Keratinocyte (primary cell): ENCODE data around the gene ALK. TPM values are rescaled to one million over a fixed set of nuclear protein-coding genes. Genes with fewer than 3 reads are reported as not detected.

Source experiments
- DNase-seq: peaks from one replicate; pipeline ENCODE4 v3.0.0-alpha.2; 2011; ENCODE audit warnings: low read depth, missing footprints, low spot score
- FAIRE-seq: peaks from 2 replicates; lab custom pipeline; 2011; peaks lifted over from hg19 to GRCh38; lab: Jason Lieb, UNC
- H2AFZ ChIP-seq: 2 replicates; pipeline ENCODE4 v1.6.0; 2012; ENCODE audit warnings: low read length, control low read depth, inconsistent platforms; ENCODE audit not compliant: control insufficient read depth
- H3K27ac ChIP-seq: 2 replicates; pipeline ENCODE4 v1.5.1; 2011; ENCODE audit warnings: low read length; ENCODE audit not compliant: control insufficient read depth, insufficient read depth
- H3K27me3 ChIP-seq: 3 replicates; pipeline ENCODE4 v1.6.0; 2011; ENCODE audit warnings: low read length; ENCODE audit not compliant: control insufficient read depth, insufficient read depth; ENCODE audit errors: extremely low read depth
- H3K36me3 ChIP-seq, 2 experiments: 2 replicates in 1 of 2; 3 replicates in 1 of 2; pipeline ENCODE4 v1.5.1; 2011; ENCODE audit warnings: low read length in 2 of 2, mild to moderate bottlenecking in 1 of 2; ENCODE audit not compliant: control insufficient read depth in 2 of 2, insufficient read depth in 2 of 2; ENCODE audit errors: extremely low read depth in 1 of 2
- H3K4me1 ChIP-seq: 3 replicates; pipeline ENCODE4 v1.5.1; 2011; ENCODE audit warnings: low read length; ENCODE audit not compliant: control insufficient read depth, insufficient read depth; ENCODE audit errors: extremely low read depth
- H3K4me2 ChIP-seq: 3 replicates; pipeline ENCODE4 v1.6.0; 2011; ENCODE audit warnings: low read depth, low read length; ENCODE audit not compliant: control insufficient read depth, insufficient read depth; ENCODE audit errors: extremely low read depth
- H3K4me3 ChIP-seq, 3 experiments: fragments of 200-600 bp in 1 of 3; sonication (generic) in 1 of 3; 2 replicates in 2 of 3; 3 replicates in 1 of 3; pipeline ENCODE4 v1.5.1; 2011 to 2016; ENCODE audit warnings: low read length in 3 of 3, mild to moderate bottlenecking in 3 of 3, control low read depth in 2 of 3, inconsistent platforms in 1 of 3, low read depth in 1 of 3, mixed read lengths in 1 of 3, mixed run types in 1 of 3, moderate library complexity in 1 of 3; ENCODE audit not compliant: control insufficient read depth in 2 of 3, insufficient read depth in 2 of 3; ENCODE audit errors: extremely low read depth in 1 of 3
- H3K79me2 ChIP-seq: 2 replicates; pipeline ENCODE4 v1.6.0; 2012; ENCODE audit warnings: low read length; ENCODE audit not compliant: control insufficient read depth, insufficient read depth
- H3K9ac ChIP-seq: 3 replicates; pipeline ENCODE4 v1.6.0; 2011; ENCODE audit warnings: low read length; ENCODE audit not compliant: control insufficient read depth, insufficient read depth; ENCODE audit errors: extremely low read depth
- H3K9me1 ChIP-seq: 3 replicates; pipeline ENCODE4 v1.6.0; 2011; ENCODE audit warnings: low read length; ENCODE audit not compliant: control insufficient read depth, insufficient read depth; ENCODE audit errors: extremely low read depth
- H3K9me3 ChIP-seq: 2 replicates; pipeline ENCODE4 v1.5.1; 2012; ENCODE audit warnings: low read depth, low read length; ENCODE audit not compliant: control insufficient read depth
- H4K20me1 ChIP-seq: 3 replicates; pipeline ENCODE4 v1.6.0; 2011; ENCODE audit warnings: low read length; ENCODE audit not compliant: control insufficient read depth, insufficient read depth; ENCODE audit errors: extremely low read depth
- EZH2 ChIP-seq: IDR thresholded peaks from one replicate; pipeline ENCODE4 v1.6.1; 2012; ENCODE audit warnings: inconsistent platforms, mild to moderate bottlenecking, low read length, moderate library complexity
- dilution Hi-C: fragments of 300-500 bp; cut with MboI; formaldehyde crosslinking; loops from one replicate; pipeline ENCODE4 v1.7.0; 2020; ENCODE audit warnings: low sequenced_read_pairs; ENCODE audit not compliant: extremely low pct_ligation_motif_present
- polyA plus RNA-seq, 5 experiments: library from polyadenylated mRNA; depleted of rRNA in 3 of 5; stranded (reverse) in 3 of 5; stranded (forward) in 1 of 5; unstranded in 1 of 5; fragments of >200 nt; gene quantifications; 1 replicate in 1 of 5; 2 replicates in 3 of 5; 3 replicates in 1 of 5; pipeline versions ENCODE4 v1.2.1 to v1.2.3, GENCODE V29; 2011 to 2012; ENCODE audit warnings: missing spikeins in 2 of 5, low read depth in 1 of 5, low replicate concordance in 1 of 5
- TF ChIP-seq, protein P1 (sequence below), 3 experiments: IDR thresholded peaks in 1 of 3; conservative IDR thresholded peaks in 1 of 3; optimal IDR thresholded peaks in 1 of 3; 2 replicates in 2 of 3; 3 replicates in 1 of 3; pipeline versions ENCODE3 to v1.5.1; 2011; ENCODE audit warnings: low read length in 3 of 3, mild to moderate bottlenecking in 3 of 3, moderate library complexity in 2 of 3, control low read depth in 1 of 3, inconsistent platforms in 1 of 3; ENCODE audit not compliant: insufficient read depth in 2 of 3; ENCODE audit errors: extremely low read depth in 1 of 3

Gene ALK
- polyA plus RNA-seq, 1 donor (not counting 4 experiments of a cell fraction or from before 2014, with no cell fraction given): not detected

DNA sequence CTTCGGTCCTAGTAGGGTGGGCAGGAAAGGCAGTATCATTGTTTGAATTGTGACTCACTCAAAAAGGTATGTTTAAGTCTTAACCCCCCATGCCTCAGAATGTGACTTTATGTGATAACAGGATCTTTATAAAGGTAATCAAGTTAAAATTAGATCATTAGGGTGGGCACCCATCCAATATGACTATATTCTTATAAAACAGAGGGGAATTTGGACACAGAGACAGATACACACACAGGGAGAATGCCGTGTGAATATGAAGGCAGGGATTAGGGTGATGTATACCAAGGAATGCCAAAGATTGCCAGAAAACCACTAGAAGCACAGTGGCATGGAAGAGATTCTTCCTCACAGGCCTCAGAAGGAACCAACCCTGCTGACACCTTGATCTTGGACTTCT, 524.3 kb downstream of the ALK start:
- H2AFZ ChIP-seq: no peak overlapping the region
- H3K79me2 ChIP-seq: no peaks in the 10 kb centered on the region
- TF ChIP-seq, protein P1, sequence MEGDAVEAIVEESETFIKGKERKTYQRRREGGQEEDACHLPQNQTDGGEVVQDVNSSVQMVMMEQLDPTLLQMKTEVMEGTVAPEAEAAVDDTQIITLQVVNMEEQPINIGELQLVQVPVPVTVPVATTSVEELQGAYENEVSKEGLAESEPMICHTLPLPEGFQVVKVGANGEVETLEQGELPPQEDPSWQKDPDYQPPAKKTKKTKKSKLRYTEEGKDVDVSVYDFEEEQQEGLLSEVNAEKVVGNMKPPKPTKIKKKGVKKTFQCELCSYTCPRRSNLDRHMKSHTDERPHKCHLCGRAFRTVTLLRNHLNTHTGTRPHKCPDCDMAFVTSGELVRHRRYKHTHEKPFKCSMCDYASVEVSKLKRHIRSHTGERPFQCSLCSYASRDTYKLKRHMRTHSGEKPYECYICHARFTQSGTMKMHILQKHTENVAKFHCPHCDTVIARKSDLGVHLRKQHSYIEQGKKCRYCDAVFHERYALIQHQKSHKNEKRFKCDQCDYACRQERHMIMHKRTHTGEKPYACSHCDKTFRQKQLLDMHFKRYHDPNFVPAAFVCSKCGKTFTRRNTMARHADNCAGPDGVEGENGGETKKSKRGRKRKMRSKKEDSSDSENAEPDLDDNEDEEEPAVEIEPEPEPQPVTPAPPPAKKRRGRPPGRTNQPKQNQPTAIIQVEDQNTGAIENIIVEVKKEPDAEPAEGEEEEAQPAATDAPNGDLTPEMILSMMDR (optimal IDR thresholded peaks at IDR 0.05 in 1 of 3, IDR thresholded peaks at IDR 0.05 in 1 of 3, conservative IDR thresholded peaks at IDR 0.05 in 1 of 3; ENCODE audit: extremely low read depth in 1 of 3, insufficient read depth in 2 of 3, low read length in 3 of 3): no peak
- TF ChIP-seq EZH2: no peak
- no peak overlapping the region for H3K4me3 ChIP-seq
- DNase-seq: no peak
- FAIRE-seq: no peak
- H3K4me2 ChIP-seq: no peak overlapping the region
- H3K4me1 ChIP-seq: no peaks in the 10 kb centered on the region
- peaks cover 16% of the 10 kb centered on the region for H3K27me3 ChIP-seq
- no peak overlapping the region for H3K27ac ChIP-seq
- H3K36me3 ChIP-seq: no peaks in the 10 kb centered on the region
- H3K9me1 ChIP-seq: no peaks in the 10 kb centered on the region
- H4K20me1 ChIP-seq: no peaks in the 10 kb centered on the region
- no peak overlapping the region for H3K9ac ChIP-seq
- H3K9me3 ChIP-seq: no peaks in the 10 kb centered on the region
- dilution Hi-C loops: no loop called here

DNA sequence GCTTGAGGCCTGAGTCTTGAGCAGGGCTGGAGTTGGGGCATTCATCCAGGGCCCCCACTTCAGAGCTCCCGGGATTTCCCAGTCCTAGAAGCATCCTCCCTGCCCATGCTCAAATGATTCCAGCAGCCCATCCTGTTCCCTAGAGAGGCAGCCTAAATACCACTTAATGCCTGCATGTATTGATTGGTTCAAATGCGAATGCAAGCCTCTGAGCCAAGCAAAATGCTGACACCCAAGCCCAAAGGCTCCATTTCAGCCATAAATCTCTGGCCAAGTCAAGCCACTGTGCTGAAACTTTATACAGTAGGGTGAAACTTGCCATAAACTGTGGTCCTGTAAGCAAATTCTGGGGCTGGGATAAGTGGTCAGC, 526.4 kb downstream of the ALK start:
- no peak for FAIRE-seq
- H3K9ac ChIP-seq: no peak overlapping the region
- H3K79me2 ChIP-seq: no peaks in the 10 kb centered on the region
- DNase-seq: no peak
- no peak overlapping the region for H3K4me2 ChIP-seq
- no peak overlapping the region for H3K4me3 ChIP-seq
- H2AFZ ChIP-seq: no peak overlapping the region
- H3K9me1 ChIP-seq: no peaks in the 10 kb centered on the region
- H3K27me3 ChIP-seq: peaks cover 13% of the 10 kb centered on the region
- H3K27ac ChIP-seq: no peak overlapping the region
- no peaks in the 10 kb centered on the region for H3K36me3 ChIP-seq
- dilution Hi-C loops: no loop called here
- no peaks in the 10 kb centered on the region for H3K4me1 ChIP-seq
- H3K9me3 ChIP-seq: no peaks in the 10 kb centered on the region
- no peak for TF ChIP-seq EZH2
- TF ChIP-seq, protein P1 (optimal IDR thresholded peaks at IDR 0.05 in 1 of 3, IDR thresholded peaks at IDR 0.05 in 1 of 3, conservative IDR thresholded peaks at IDR 0.05 in 1 of 3; ENCODE audit: extremely low read depth in 1 of 3, insufficient read depth in 2 of 3, low read length in 3 of 3): no peak
- H4K20me1 ChIP-seq: no peaks in the 10 kb centered on the region
